AG04450 (cell line): ENCODE results near the gene RGS9. TPM values are rescaled to one million over a fixed set of nuclear protein-coding genes. Genes with fewer than 3 reads are reported as not detected.

Experiments
- CTCF ChIA-PET: fragments of 300-600, 350-600 bp; formaldehyde crosslinking; extraction: SDS; loops from one replicate; lab custom pipeline; 2022; ENCODE audit warnings: antibody characterized with exemption, inconsistent platforms; lab: Charles Lee
- POLR2A ChIA-PET: fragments of 350-600 bp; formaldehyde crosslinking; extraction: SDS; loops from one replicate; lab custom pipeline; 2021; ENCODE audit warnings: antibody characterized with exemption, inconsistent platforms; lab: Yijun Ruan, JAX
- DNase-seq: peaks from one replicate; pipeline ENCODE4 v3.0.0-alpha.2; 2011; ENCODE audit warnings: low read depth, low spot score
- H3K27ac ChIP-seq: one replicate; pipeline ENCODE4 v1.5.1; 2012; ENCODE audit warnings: low read depth, low read length, control low read depth
- H3K27me3 ChIP-seq: one replicate; pipeline ENCODE4 v1.6.0; 2012; ENCODE audit warnings: low read length; ENCODE audit not compliant: control insufficient read depth, insufficient read depth
- H3K4me3 ChIP-seq: 2 replicates; pipeline ENCODE4 v1.5.1; 2011; ENCODE audit warnings: mild to moderate bottlenecking, low read depth, low read length, control low read depth
- H3K9me3 ChIP-seq: 2 replicates; pipeline ENCODE4 v1.5.1; 2012; ENCODE audit warnings: low read length; ENCODE audit not compliant: control insufficient read depth, insufficient read depth
- polyA plus RNA-seq: library from polyadenylated mRNA; depleted of rRNA; stranded (reverse); fragments of >200 nt; gene quantifications from 2 replicates; pipeline ENCODE4 v1.2.3, GENCODE V29; 2011; rRNA removed
- small RNA-seq: library from RNA; depleted of rRNA; stranded (forward); fragments of <200 nt; gene quantifications from one replicate; pipeline ENCODE3, GENCODE V24; 2012; ENCODE audit warnings: low read depth; ENCODE audit not compliant: insufficient read length
- TF ChIP-seq, protein P1 (sequence below): IDR thresholded peaks from 2 replicates; pipeline ENCODE4 v1.5.1; 2011; ENCODE audit warnings: low read depth, low read length, control low read depth, inconsistent platforms

The RGS9 gene
- polyA plus RNA-seq, 1 experiment = 2.1 TPM

DNA sequence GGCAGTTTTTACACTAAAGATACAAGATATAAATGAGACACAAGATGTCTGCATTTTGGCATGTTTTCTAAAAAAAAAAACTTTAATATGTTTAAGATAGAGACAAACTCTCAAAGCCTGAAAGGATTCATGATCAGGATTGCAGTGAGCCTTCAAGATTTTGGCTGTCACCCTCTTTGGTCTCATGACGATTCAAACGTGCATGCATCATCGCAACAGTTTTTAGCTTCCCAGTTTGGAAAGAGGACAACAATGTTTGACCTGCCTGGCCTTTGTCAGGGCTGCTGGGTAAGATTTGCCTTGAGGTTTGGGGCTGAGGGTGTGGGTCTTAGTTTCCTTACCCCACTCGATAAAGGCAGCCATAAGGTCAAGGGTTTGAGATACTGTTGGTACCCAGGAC is 134.1 kb downstream of the RGS9 start:
- Histone ChIP-seq H3K4me3 (no peak overlapping the region), H3K27ac (no peak overlapping the region), H3K27me3 (no peaks in the 10 kb centered on the region), H3K9me3 (no peaks in the 10 kb centered on the region)
- DNase-seq = no peak
- ChIA-PET POLR2A (no interaction called here), CTCF (no interaction called here)
- TF ChIP-seq, protein P1, sequence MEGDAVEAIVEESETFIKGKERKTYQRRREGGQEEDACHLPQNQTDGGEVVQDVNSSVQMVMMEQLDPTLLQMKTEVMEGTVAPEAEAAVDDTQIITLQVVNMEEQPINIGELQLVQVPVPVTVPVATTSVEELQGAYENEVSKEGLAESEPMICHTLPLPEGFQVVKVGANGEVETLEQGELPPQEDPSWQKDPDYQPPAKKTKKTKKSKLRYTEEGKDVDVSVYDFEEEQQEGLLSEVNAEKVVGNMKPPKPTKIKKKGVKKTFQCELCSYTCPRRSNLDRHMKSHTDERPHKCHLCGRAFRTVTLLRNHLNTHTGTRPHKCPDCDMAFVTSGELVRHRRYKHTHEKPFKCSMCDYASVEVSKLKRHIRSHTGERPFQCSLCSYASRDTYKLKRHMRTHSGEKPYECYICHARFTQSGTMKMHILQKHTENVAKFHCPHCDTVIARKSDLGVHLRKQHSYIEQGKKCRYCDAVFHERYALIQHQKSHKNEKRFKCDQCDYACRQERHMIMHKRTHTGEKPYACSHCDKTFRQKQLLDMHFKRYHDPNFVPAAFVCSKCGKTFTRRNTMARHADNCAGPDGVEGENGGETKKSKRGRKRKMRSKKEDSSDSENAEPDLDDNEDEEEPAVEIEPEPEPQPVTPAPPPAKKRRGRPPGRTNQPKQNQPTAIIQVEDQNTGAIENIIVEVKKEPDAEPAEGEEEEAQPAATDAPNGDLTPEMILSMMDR = no peak

Small RNAs within 50 kb of the gene (small RNA-seq; reads per million reads assigned to genes)
- not detected for gene AC060771.1

Other genes starting within 250 kb of the RGS9 start
- gene LRRC37A3, start 217.9 kb upstream of the RGS9 start, polyA plus RNA-seq = 2.3 and 3.5 TPM in 2 replicates
- 38.7 and 56.4 TPM in 2 replicates for gene GNA13, start 80.6 kb upstream of the RGS9 start, polyA plus RNA-seq